Measurements from ENCODE around the gene HOXD9.

GRCh38 chr2:176110415-176111308, 11.9 kb upstream of the HOXD9 start:
- TF ChIP-seq POLR2AphosphoS5 (IDR thresholded peaks at IDR 0.05; ENCODE audit: low read depth, low read length) (no peak), TAF1 (IDR thresholded peaks at IDR 0.05; ENCODE audit: borderline replicate concordance, insufficient read depth, low read length) (no peak)
- TF ChIP-seq, protein P1, sequence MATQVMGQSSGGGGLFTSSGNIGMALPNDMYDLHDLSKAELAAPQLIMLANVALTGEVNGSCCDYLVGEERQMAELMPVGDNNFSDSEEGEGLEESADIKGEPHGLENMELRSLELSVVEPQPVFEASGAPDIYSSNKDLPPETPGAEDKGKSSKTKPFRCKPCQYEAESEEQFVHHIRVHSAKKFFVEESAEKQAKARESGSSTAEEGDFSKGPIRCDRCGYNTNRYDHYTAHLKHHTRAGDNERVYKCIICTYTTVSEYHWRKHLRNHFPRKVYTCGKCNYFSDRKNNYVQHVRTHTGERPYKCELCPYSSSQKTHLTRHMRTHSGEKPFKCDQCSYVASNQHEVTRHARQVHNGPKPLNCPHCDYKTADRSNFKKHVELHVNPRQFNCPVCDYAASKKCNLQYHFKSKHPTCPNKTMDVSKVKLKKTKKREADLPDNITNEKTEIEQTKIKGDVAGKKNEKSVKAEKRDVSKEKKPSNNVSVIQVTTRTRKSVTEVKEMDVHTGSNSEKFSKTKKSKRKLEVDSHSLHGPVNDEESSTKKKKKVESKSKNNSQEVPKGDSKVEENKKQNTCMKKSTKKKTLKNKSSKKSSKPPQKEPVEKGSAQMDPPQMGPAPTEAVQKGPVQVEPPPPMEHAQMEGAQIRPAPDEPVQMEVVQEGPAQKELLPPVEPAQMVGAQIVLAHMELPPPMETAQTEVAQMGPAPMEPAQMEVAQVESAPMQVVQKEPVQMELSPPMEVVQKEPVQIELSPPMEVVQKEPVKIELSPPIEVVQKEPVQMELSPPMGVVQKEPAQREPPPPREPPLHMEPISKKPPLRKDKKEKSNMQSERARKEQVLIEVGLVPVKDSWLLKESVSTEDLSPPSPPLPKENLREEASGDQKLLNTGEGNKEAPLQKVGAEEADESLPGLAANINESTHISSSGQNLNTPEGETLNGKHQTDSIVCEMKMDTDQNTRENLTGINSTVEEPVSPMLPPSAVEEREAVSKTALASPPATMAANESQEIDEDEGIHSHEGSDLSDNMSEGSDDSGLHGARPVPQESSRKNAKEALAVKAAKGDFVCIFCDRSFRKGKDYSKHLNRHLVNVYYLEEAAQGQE (IDR thresholded peaks at IDR 0.05; ENCODE audit: insufficient read depth in 1 of 2, low read depth in 2 of 2, low read length in 2 of 2): no peak

Measured in PFSK-1 (cell line).